A673 (cell line): ENCODE measurements around the gene ACKR1. TPM values are rescaled to one million over a fixed set of nuclear protein-coding genes. Genes with fewer than 3 reads are reported as not detected.

Experiments used
- BruUV-seq: library from RNA; stranded (reverse); fragments of 400-500 nt; replicated peaks from 2 replicates; lab custom pipeline; 2021; lab: Mats Ljungman, UMichigan
- CTCF ChIA-PET: fragments of 300-600 bp; sonication (Branson Sonifier 250); formaldehyde crosslinking; loops from one replicate; lab custom pipeline; 2022; ENCODE audit warnings: antibody characterized with exemption; lab: Charles Lee
- POLR2A ChIA-PET: fragments of 300-600 bp; sonication (Branson Sonifier 250); formaldehyde crosslinking; loops from one replicate; lab custom pipeline; 2022; ENCODE audit warnings: antibody characterized with exemption; ENCODE audit not compliant: low non-redundant PET; lab: Charles Lee
- DNase-seq: peaks from one replicate; pipeline ENCODE4 v3.0.0-alpha.2; 2015; ENCODE audit warnings: low spot score
- H3K27ac ChIP-seq: fragments of 200-600 bp; sonication (generic); 2 replicates; pipeline ENCODE4 v1.5.1; 2016; ENCODE audit warnings: mixed run types, low read depth, mild to moderate bottlenecking, mixed read lengths, antibody characterized with exemption, low read length; ENCODE audit not compliant: poor library complexity, severe bottlenecking
- H3K27me3 ChIP-seq: fragments of 200-600 bp; sonication (generic); replicated peaks from 2 replicates; pipeline ENCODE4 v1.6.1; 2017; ENCODE audit warnings: mixed run types, low read depth, mild to moderate bottlenecking, mixed read lengths, antibody characterized with exemption, low read length; ENCODE audit not compliant: insufficient read depth, poor library complexity
- H3K36me3 ChIP-seq: fragments of 200-600 bp; sonication (generic); 2 replicates; pipeline ENCODE4 v1.6.1; 2016; ENCODE audit warnings: mixed run types, mild to moderate bottlenecking, mixed read lengths, antibody characterized with exemption, low read length; ENCODE audit not compliant: insufficient read depth, poor library complexity, severe bottlenecking
- H3K4me1 ChIP-seq: fragments of 200-600 bp; sonication (generic); 2 replicates; pipeline ENCODE4 v1.6.1; 2017; ENCODE audit warnings: mixed run types, mild to moderate bottlenecking, mixed read lengths, antibody characterized with exemption, low read length; ENCODE audit not compliant: insufficient read depth, poor library complexity, severe bottlenecking
- H3K4me3 ChIP-seq: fragments of 200-600 bp; sonication (generic); 2 replicates; pipeline ENCODE4 v1.5.1; 2016; ENCODE audit warnings: low read depth, mixed run types, mild to moderate bottlenecking, mixed read lengths, low read length; ENCODE audit not compliant: poor library complexity, severe bottlenecking
- H3K9me3 ChIP-seq: fragments of 200-600 bp; sonication (generic); 2 replicates; pipeline ENCODE4 v1.6.1; 2016; ENCODE audit warnings: mixed run types, low read depth, mild to moderate bottlenecking, mixed read lengths, antibody characterized with exemption, low read length; ENCODE audit not compliant: poor library complexity, severe bottlenecking
- EZH2 ChIP-seq: fragments of 200-600 bp; sonication (generic); IDR thresholded peaks from 2 replicates; pipeline ENCODE4 v1.6.1; 2017; ENCODE audit warnings: borderline replicate concordance, low read depth, mild to moderate bottlenecking, mixed read lengths, antibody characterized with exemption, low read length; ENCODE audit not compliant: poor library complexity, severe bottlenecking
- intact Hi-C: fragments of 100-400 bp; cut with micrococcal nuclease; formaldehyde crosslinking; loops from one replicate; pipeline ENCODE4 v1.10.0; 2022; ENCODE audit not compliant: unreplicated experiment
- total RNA-seq: library from RNA; stranded (reverse); gene quantifications from 2 replicates; pipeline ENCODE4 v1.2.3, GENCODE V29; 2021
- TF ChIP-seq, protein P1 (sequence below): fragments of 300-800, 200-600 bp; sonication (generic); conservative IDR thresholded peaks from 2 replicates; pipeline ENCODE4 v1.5.1; 2017; ENCODE audit warnings: low read depth, mild to moderate bottlenecking, antibody characterized with exemption, low read length, moderate library complexity, mixed read lengths

The ACKR1 gene
- total RNA-seq, 1 experiment from 2014 or later, result not detected

DNA sequence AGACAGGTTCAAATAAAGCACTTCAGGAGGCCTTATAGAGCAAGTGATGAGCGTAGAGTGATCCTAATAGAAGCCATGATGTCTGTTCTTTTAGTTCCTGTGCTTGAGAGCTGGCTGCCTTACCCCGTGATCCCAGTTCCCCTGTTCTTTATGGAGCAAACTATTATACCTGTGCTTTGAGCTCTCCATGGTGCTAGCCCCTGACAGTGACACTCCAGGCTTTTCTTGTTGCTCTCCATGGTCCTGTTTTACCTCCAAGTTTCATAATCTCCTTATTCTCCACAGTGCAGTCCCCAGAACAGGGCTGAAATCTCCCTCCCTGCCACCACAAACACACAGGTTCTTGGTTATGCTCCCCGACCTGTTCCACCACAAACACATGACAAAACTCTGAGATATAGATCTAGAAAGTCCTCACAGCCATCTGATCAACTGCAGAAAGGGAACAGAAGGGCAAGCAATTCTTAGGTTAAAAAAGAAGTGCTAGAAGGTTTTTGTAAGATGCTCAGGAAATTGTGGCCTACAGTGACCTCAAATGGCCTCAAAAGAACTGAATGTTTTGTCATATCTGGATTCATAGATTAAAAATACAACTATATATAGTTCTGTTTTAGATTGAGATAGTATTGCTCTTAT lies 27.3 kb upstream of the ACKR1 start:
- ChIA-PET POLR2A (no interaction called here), CTCF (no interaction called here)
- peaks cover 71% of the 10 kb centered on the region for H3K27me3 ChIP-seq
- H3K4me3 ChIP-seq, result no peak overlapping the region
- H3K4me1 ChIP-seq, result no peaks in the 10 kb centered on the region
- no TSS peak for BruUV-seq
- no peak overlapping the region for H3K27ac ChIP-seq
- no peaks in the 10 kb centered on the region for H3K9me3 ChIP-seq
- no peaks in the 10 kb centered on the region for H3K36me3 ChIP-seq
- no peak for TF ChIP-seq EZH2
- TF ChIP-seq, protein P1, sequence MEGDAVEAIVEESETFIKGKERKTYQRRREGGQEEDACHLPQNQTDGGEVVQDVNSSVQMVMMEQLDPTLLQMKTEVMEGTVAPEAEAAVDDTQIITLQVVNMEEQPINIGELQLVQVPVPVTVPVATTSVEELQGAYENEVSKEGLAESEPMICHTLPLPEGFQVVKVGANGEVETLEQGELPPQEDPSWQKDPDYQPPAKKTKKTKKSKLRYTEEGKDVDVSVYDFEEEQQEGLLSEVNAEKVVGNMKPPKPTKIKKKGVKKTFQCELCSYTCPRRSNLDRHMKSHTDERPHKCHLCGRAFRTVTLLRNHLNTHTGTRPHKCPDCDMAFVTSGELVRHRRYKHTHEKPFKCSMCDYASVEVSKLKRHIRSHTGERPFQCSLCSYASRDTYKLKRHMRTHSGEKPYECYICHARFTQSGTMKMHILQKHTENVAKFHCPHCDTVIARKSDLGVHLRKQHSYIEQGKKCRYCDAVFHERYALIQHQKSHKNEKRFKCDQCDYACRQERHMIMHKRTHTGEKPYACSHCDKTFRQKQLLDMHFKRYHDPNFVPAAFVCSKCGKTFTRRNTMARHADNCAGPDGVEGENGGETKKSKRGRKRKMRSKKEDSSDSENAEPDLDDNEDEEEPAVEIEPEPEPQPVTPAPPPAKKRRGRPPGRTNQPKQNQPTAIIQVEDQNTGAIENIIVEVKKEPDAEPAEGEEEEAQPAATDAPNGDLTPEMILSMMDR, result no peak
- intact Hi-C loops, result no loop called here
- peak; percentile 70 for DNase-seq

DNA sequence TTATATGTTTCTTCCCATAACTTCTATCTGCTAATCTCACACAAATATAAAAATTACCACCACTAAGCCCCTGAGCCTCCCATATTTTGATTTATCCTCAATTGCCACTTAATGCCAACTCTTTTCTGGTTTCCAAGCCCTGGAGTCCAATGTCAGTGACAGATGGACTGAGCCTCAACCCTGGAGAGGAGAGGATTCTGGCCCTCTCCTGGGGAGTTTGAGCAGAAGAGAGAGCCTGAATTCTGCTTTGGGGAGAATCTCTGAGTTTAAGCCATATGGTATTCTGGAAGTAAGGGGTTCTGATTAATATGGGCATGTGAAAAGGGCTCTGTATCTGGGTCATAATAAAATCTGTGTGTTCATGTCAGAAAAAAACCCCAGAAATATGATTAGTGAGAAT lies 24.8 kb upstream of the ACKR1 start:
- intact Hi-C loops, result no loop called here
- H3K27me3 ChIP-seq, result peaks cover 56% of the 10 kb centered on the region

DNA sequence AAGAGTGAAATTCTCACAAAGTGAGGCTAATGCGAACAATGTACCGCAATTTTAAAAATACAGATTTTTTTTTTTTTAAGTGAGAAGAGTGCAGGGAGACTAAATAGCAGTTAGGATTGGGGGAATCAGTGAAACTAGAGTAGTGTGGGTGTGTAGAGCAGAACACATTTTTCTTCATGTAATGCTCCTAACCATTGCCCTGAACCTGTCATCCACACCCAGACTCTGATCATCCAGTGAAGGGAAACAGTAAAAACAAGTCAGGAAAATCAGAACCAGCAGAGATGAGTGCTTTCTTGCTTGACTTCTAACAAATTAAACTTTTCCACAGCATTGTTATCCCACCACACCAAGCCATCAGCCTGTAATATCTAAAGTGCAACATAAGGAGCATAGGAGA lies 24.2 kb upstream of the ACKR1 start:
- H3K9me3 ChIP-seq, result no peaks in the 10 kb centered on the region
- H3K36me3 ChIP-seq, result no peaks in the 10 kb centered on the region
- intact Hi-C loops, result no loop called here
- DNase-seq, result no peak
- peaks cover 56% of the 10 kb centered on the region for H3K27me3 ChIP-seq
- no peak for TF ChIP-seq EZH2
- TF ChIP-seq, protein P1, result no peak
- ChIA-PET POLR2A (no interaction called here), CTCF (no interaction called here)
- H3K27ac ChIP-seq, result no peak overlapping the region
- no TSS peak for BruUV-seq
- H3K4me3 ChIP-seq, result no peak overlapping the region
- no peaks in the 10 kb centered on the region for H3K4me1 ChIP-seq

More for the DNA sequence above, 24.8 kb upstream of the ACKR1 start:
- ChIA-PET POLR2A (no interaction called here), CTCF (no interaction called here)
- TF ChIP-seq EZH2, result no peak
- TF ChIP-seq, protein P1, result no peak
- Histone ChIP-seq H3K4me1 (no peaks in the 10 kb centered on the region), H3K27ac (no peak overlapping the region), H3K9me3 (no peaks in the 10 kb centered on the region), H3K4me3 (no peak overlapping the region), H3K36me3 (no peaks in the 10 kb centered on the region)
- no TSS peak for BruUV-seq
- no peak for DNase-seq
